Osteoblast (primary cell): Measurements from ENCODE around the gene ACP3. TPM values are rescaled to one million over a fixed set of nuclear protein-coding genes. Genes with fewer than 3 reads are reported as not detected.
"Not testable (repeated sequence)": the region's sequence is repeated elsewhere in the genome, so short reads cannot be mapped to it uniquely, and the experiment has no call there.

Experiments
- DNase-seq: peaks from one replicate; pipeline ENCODE4 v3.0.0; 2011; ENCODE audit warnings: low spot score, mixed read lengths; ENCODE audit not compliant: insufficient read length; ENCODE audit errors: missing footprints
- H2AFZ ChIP-seq: 2 replicates; pipeline ENCODE4 v1.6.0; 2011; ENCODE audit warnings: mild to moderate bottlenecking, low read length
- H3K27ac ChIP-seq: 2 replicates; pipeline ENCODE4 v1.5.1; 2011; ENCODE audit warnings: mild to moderate bottlenecking, low read depth, low read length, moderate library complexity
- H3K27me3 ChIP-seq: 2 replicates; pipeline ENCODE4 v1.6.0; 2012; ENCODE audit warnings: mild to moderate bottlenecking, control low read depth, inconsistent platforms, low read length, moderate library complexity; ENCODE audit not compliant: insufficient read depth
- H3K36me3 ChIP-seq: 2 replicates; pipeline ENCODE4 v1.5.1; 2011; ENCODE audit warnings: mild to moderate bottlenecking, low read length, control low read depth, moderate library complexity; ENCODE audit not compliant: insufficient read depth
- H3K4me1 ChIP-seq: 2 replicates; pipeline ENCODE4 v1.5.1; 2011; ENCODE audit warnings: mild to moderate bottlenecking, low read length, control low read depth, moderate library complexity; ENCODE audit not compliant: insufficient read depth
- H3K4me2 ChIP-seq: 2 replicates; pipeline ENCODE4 v1.6.0; 2011; ENCODE audit warnings: mild to moderate bottlenecking, low read length; ENCODE audit not compliant: insufficient read depth
- H3K4me3 ChIP-seq: fragments of 200-600 bp; sonication (generic); 3 replicates; pipeline ENCODE4 v1.5.1; 2012; ENCODE audit warnings: mild to moderate bottlenecking, low read length, inconsistent platforms; ENCODE audit not compliant: insufficient read depth
- H3K79me2 ChIP-seq: 2 replicates; pipeline ENCODE4 v1.6.0; 2012; ENCODE audit warnings: mild to moderate bottlenecking, low read length, control low read depth, inconsistent platforms; ENCODE audit not compliant: insufficient read depth
- H3K9me3 ChIP-seq: 2 replicates; pipeline ENCODE4 v1.5.1; 2011; ENCODE audit warnings: low read depth, low read length, control low read depth
- H4K20me1 ChIP-seq: 2 replicates; pipeline ENCODE4 v1.6.0; 2012; ENCODE audit warnings: mild to moderate bottlenecking, low read length, control low read depth; ENCODE audit not compliant: insufficient read depth
- total RNA-seq: library from RNA; depleted of rRNA; stranded (reverse); fragments of >200 nt; gene quantifications from 2 replicates; pipeline ENCODE4 v1.2.3, GENCODE V29; 2012
- TF ChIP-seq, protein P1 (sequence below): IDR thresholded peaks from 2 replicates; pipeline ENCODE4 v1.5.1; 2011; ENCODE audit warnings: mild to moderate bottlenecking, low read depth, low read length, moderate library complexity; ENCODE audit errors: extremely low read depth

Gene ACP3
- total RNA-seq, 1 donor = under 0.01 TPM

DNA sequence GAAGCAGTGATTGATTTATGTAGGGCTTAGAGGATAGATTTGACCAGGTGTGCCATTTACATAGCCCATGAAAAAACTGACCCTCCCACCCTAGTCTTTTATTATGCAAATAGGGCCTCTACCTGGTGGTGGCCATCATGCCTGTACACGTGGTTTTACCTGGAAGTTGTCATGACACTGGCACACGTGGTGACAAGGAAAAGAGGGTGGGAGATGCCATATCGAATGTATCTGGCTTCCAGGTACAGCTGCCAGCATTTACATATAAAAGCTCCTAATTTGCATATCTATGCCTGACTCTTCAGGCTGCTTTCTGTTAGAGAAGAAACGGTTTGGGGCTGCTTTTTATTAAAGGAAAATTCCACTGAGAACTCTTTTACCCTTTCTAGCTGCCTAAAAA lies 65.1 kb downstream of the ACP3 start:
- Histone ChIP-seq H3K4me3 (no peak overlapping the region), H3K27me3 (no peaks in the 10 kb centered on the region), H4K20me1 (no peaks in the 10 kb centered on the region), H3K4me1 (no peaks in the 10 kb centered on the region), H2AFZ (no peak overlapping the region), H3K27ac (no peak overlapping the region), H3K79me2 (no peaks in the 10 kb centered on the region), H3K4me2 (no peak overlapping the region), H3K9me3 (no peaks in the 10 kb centered on the region), H3K36me3 (no peaks in the 10 kb centered on the region)
- no peak for DNase-seq
- TF ChIP-seq, protein P1, sequence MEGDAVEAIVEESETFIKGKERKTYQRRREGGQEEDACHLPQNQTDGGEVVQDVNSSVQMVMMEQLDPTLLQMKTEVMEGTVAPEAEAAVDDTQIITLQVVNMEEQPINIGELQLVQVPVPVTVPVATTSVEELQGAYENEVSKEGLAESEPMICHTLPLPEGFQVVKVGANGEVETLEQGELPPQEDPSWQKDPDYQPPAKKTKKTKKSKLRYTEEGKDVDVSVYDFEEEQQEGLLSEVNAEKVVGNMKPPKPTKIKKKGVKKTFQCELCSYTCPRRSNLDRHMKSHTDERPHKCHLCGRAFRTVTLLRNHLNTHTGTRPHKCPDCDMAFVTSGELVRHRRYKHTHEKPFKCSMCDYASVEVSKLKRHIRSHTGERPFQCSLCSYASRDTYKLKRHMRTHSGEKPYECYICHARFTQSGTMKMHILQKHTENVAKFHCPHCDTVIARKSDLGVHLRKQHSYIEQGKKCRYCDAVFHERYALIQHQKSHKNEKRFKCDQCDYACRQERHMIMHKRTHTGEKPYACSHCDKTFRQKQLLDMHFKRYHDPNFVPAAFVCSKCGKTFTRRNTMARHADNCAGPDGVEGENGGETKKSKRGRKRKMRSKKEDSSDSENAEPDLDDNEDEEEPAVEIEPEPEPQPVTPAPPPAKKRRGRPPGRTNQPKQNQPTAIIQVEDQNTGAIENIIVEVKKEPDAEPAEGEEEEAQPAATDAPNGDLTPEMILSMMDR = no peak

DNA sequence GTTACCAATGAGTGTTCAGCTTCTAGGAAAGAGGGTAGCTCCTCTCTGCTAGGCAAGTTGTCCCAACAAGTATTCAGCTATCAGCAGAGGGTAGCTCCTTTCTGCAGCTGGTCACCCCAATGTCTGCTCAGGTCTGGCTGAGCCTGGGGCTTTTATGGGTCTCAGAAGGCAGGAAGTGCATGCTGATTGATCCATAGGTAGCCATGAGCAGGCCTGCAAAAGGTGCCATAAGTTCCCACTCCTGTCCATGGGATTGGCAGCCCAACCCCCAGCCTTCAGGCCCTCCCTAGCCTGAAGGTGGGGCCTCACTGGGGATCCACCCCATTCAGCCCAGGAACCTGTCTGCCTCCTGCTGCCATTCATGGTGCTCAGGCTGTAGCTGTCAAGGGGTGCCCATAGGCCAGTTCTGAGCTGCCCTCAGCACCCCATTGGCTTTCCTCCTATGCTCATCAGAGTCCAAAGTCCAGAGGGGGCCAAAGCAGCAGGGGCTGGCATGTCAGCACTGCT lies 65.5 kb downstream of the ACP3 start:
- Histone ChIP-seq H2AFZ (no peak overlapping the region), H3K4me2 (no peak overlapping the region), H3K4me1 (no peaks in the 10 kb centered on the region), H4K20me1 (no peaks in the 10 kb centered on the region), H3K4me3 (no peak overlapping the region), H3K36me3 (no peaks in the 10 kb centered on the region), H3K27me3 (no peaks in the 10 kb centered on the region), H3K27ac (no peak overlapping the region), H3K79me2 (no peaks in the 10 kb centered on the region), H3K9me3 (no peaks in the 10 kb centered on the region)
- TF ChIP-seq, protein P1 = no peak
- no peak for DNase-seq

DNA sequence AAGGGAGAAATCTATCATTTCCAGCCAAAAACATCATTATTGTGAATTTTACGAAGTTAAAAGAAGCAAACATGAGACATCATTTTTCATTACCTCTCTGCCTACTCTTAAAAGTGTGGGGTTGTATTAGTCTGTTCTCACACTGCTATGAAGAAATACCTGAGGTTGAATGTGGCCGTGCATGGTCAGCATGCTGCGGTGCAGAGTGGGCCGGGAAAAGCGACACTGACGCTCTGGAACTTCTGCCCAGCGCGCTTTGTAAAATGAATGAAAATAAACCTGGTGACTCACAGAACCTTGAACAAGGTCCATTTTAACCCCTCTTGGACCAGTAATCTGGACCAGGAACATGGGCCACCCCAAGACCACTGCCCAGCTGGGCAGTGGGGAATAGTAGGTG lies 69.1 kb downstream of the ACP3 start:
- H3K4me3 ChIP-seq = no peak overlapping the region
- H3K4me2 ChIP-seq = no peak overlapping the region
- no peak overlapping the region for H2AFZ ChIP-seq
- no peak for DNase-seq
- no peaks in the 10 kb centered on the region for H3K36me3 ChIP-seq
- no peaks in the 10 kb centered on the region for H3K9me3 ChIP-seq
- H3K79me2 ChIP-seq = no peaks in the 10 kb centered on the region
- TF ChIP-seq, protein P1 = no peak
- H3K27me3 ChIP-seq = peaks cover 2% of the 10 kb centered on the region
- no peaks in the 10 kb centered on the region for H4K20me1 ChIP-seq
- H3K27ac ChIP-seq = no peak overlapping the region
- H3K4me1 ChIP-seq = no peaks in the 10 kb centered on the region

DNA sequence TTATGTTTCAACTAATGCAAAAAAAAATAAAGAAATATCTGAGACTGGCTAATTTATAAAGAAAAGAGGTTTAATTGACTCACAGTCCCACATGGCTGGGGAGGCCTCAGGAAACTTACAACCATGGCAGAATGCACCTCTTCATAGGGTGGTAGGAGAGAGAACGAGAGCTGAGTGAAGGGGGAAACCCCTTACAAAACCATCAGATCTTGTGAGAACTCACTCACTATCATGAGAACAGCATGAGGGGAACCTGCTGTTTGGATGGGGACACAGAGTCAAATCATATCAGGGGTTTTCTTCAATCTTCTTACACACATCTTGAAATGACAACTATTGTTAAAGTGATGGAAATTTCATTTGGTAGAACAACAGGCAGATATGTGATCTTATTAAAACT lies 75.5 kb downstream of the ACP3 start:
- not testable (repeated sequence) for H3K27ac ChIP-seq, H3K79me2 ChIP-seq, H3K4me2 ChIP-seq, H3K4me3 ChIP-seq, H4K20me1 ChIP-seq, H3K27me3 ChIP-seq, H2AFZ ChIP-seq, H3K4me1 ChIP-seq, H3K36me3 ChIP-seq, H3K9me3 ChIP-seq, DNase-seq
